GM21390 (cell line): ENCODE data around the gene SLC8A2.

ENCODE experiments used
- ATAC-seq: cut with Tn5 transposase; IDR thresholded peaks from one replicate; pipeline ENCODE4 v1.9.1; 2021; ENCODE audit not compliant: unreplicated experiment

The SLC8A2 gene

GRCh38 chr19:47503130-47503825, 31.6 kb upstream of the SLC8A2 start:
- no peak for ATAC-seq

DNA sequence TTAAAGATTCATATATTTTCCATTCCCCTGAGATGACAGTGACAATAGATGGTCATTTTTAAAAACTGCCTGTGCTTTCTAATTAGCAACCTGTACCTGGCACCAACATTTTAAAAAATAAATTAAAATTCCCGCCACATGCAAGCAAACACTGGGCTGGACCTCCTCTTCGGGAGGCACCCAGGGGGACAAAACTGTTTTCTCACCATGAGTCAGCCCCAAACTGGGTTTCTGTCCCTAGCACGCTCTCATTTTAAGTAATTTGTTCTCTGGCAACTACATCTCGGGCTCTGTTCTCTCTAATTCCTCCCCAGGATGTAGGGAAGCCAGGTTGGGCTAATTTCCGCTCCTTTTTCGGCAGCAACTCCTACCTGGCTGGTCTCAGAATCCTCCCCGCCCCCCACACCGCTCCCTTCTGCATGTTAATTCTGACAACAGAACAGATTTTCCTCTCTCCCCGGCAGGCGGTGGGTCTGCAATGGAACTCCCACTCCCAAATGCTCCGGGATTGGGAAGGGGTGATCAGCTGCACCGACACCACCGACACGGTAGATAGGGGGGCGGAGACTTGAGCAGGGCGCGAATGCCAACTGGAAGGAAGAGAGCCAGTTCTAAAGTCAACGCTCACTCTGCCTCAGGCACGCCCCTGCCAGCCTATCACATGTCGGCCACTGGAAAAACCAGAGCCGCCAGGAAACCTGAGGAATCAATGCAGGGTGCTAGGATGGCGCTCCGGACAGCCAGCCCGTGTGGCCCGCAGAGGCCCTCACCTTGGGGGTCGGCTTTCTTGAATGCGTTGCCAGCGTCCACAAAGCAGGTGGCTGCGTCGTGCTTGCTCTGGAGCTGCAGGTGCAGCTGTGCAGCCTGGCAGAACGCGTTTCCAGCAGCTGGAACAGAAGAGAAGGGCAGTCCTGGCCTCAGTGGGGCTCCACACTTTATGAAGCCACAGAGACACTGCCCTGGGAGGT, 28.5 kb upstream of the SLC8A2 start:
- no peak for ATAC-seq

DNA sequence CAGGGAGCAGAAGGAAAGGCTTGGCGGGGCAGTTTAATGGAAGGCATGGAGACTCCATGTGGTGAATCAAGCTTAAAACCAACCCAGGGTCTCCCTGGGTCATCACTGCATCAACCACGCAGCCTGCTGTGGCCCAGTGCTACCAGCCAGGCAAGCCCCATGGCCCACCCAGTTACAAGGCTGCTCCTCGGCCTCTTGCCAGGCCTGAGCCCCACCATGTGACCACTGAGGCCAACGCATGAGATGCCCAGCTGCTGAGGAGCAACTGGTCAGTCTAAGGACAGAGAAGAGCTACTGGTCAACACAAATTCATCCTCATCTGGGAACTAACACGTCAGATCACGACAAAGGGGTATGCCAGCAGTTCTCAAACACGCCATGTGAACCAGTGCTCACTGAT, 27.7 kb upstream of the SLC8A2 start:
- ATAC-seq: no peak

DNA sequence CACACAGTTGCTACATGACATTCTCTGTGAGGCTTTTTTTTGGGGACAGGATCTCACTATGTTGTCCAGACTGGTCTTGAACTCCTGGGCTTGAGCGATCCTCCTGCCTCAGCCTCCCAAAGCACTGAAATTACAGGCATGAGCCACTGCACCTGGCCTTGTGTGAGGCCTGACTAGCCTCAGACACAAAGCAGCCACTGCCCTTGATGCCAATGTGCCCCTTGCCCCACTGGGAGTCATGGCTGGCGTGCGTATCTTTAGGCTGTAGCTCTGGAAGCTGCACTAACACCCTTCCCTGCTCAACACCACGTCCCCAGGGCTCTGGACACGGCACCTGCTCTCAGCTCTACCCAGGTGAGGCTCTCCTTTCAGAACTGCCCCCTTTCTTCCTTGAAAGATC, 26.9 kb upstream of the SLC8A2 start:
- no peak for ATAC-seq

DNA sequence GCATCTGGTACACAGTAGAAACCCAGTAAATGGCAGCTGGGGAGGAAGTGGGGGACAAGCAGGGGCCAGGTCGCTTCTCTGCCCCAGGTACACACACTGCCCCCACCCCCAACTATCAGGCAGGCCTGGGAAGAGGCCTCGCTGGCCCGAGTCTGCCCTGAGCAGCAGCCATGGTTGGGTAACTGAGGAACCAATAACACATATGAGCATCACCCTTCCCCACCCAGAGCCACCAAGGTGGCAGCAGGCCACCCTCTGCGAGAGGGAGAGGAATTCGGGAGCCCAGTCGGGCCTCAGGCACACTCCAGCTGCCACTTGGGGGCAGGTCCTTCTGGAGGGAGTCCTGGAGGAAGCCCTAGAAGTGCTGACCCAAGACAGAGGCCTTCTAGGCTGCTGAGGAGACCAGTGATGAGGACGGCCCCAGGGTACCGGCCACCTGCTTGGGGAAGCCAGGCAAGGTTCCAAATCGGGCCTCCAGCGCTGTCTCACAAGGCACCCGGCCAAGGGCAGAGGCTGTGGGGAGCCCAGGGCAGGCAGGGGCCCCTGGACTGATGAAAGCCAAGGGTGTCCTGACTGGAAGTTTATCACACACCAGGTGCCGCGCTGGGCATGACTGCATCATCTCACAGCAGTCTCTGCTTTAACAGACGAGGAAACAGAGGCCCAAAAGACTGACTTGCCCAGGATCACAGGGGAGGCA, 26.3 kb upstream of the SLC8A2 start:
- ATAC-seq: no peak

GRCh38 chr19:47497050-47497766, 25.5 kb upstream of the SLC8A2 start:
- no peak for ATAC-seq

GRCh38 chr19:47495478-47496372, 24.0 kb upstream of the SLC8A2 start:
- no peak for ATAC-seq

GRCh38 chr19:47494729-47495128, 23.0 kb upstream of the SLC8A2 start:
- no peak for ATAC-seq

DNA sequence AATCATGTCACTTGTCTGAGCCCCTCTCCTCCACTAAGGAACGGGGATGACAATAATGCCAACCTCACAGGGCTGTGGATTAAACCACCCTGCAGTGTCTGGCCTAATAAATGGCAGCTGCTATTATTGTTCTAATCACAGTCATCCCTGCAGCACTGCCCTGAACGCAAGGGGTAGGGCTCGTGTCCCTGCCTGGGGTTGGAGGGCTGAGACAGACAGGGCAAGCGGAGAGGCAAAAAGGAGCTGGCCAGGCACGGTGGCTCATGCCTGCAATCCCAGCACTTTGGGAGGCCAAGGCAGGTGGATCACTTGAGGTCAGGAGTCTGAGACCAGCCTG, 22.5 kb upstream of the SLC8A2 start:
- ATAC-seq: no peak

DNA sequence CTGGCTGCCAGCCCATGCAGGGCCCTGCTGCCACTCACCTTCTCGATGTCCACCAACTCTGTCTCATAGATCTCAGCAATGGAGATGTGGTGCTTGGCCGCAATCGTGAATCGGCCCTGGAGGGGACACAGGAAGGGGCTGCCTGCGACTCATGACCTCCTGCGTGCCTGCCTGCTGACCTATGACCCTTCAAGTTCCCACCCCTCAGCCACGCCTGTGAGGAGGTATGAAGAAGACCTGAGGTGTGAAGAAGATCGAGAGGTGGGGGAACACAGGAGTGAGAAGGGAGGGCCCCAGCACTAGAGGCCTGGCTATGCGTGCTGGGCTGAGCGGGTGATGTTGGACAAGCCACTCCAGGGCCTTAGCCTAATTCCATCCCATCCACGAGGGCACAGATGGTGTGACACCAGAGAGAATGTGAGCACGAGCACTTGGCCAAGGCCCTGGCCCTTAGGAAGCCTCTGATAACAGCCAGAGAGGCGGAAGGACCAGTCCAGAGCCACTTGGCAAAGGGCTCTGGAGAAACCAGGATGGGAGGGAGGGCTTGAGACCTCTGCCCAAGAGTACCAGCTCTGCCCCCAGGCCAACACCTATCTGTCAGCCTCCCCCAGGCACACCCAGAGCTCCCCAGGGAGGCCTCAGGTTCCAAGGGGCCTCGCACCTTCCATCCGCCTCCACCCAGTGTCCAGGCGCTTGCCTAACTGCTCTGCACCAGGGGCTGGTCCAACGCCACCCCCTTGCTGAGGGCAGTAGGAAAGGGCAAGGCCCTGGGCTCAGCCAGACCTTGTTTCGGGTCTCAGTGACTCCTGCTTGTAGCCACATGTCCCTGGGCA, 21.9 kb upstream of the SLC8A2 start:
- ATAC-seq: no peak

GRCh38 chr19:47492571-47493377, 21.1 kb upstream of the SLC8A2 start:
- no peak for ATAC-seq

DNA sequence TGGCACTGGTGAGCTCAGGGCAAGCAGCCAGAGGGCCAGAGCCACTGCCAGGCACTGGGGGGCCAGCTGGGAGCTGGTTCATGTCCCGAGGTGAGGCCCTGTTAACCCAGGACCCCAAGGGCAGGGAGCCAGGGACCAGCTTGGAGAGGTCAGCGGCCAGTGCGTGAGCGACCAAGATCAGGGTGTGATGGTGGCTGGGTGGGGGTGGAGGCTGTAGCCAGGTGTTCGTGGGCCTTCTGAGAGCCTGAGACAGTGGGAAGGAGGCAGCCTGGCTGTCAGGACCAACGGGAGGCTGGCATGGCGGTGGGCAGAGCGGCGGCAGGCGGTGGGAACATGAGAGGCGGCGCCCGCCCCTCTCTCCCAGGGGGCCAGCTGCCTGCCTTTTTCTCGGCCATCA, 20.4 kb upstream of the SLC8A2 start:
- no peak for ATAC-seq

DNA sequence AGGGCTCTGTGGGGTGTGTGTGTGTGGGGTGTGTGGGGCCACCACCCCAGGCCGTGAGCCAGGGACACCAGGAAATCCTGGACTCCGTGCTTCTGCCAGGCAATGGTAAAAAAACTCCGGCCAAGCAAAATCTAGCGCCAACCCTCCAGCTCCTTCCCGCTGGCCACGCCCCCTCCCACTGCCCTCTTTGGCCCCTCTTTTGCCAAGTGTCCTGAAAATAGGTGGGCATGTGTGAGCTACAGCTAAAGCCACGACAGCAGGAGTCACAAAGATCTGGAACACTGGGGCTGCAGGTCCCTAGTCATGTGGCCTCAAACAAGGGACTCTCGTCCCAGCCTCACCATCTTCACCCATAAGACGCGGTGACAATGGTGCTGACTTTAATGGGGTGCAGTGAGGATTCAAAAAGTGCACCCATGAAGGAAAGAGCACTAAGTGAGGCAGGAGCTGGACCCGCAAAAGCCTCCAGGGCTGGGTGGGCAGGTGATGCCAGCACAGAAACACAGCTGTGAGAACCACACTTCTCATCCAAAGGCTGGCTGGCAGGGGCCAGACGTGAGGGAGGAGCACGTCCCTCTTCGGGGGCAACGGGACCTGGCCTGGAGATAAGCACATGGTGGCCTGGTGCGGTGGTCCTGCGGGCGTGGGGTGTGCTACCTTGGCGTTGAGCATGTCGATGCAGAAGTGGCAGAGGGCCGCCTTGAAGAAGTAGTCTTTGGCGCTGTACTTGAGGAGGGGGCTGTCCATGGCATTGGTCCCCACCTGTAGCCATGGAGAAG, 19.9 kb upstream of the SLC8A2 start:
- no peak for ATAC-seq

DNA sequence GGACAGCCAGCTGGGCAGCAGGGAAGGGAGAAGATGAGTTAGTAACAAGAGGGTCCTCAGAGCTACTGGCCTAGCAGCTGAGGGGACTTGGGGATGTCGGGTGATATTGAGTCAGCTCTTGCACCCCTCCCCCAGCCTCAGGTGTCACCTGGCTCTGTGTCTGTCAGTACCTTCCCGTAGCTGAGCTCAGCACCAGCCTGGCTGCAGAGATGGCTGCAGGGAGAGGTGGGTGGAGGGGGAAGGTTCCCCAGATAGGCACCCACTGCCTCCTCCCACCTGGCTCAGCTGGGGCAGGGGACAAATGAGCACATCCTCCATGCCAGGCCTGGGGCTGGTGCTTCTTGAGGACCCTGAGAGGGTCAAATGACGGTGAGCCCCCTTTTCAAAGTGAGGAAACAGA, 19.2 kb upstream of the SLC8A2 start:
- ATAC-seq: no peak

DNA sequence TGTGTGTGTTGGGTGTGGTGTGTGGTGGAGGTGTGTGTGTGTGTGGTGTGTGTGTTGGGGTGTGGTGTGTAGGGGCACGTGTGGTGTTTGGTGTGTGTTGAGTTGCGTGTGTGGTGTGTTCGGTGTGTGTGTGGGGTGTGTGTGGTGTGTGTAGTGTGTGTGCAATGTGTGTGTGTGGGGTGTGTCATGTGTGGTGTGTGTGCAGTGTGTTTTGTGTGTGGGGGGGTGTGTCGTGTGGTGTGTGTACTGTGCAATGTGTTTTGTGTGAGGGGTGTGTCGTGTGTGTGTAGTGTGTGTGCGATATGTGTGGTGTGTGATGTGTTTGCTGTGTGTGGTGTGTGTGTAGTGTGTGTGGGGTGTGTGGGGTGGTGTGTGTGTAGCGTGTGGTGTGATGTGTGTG, 18.3 kb upstream of the SLC8A2 start:
- ATAC-seq: no peak

- no peak for ATAC-seq
These were observed 17.6 kb upstream of the SLC8A2 start for GRCh38 chr19:47489072-47489914.
